Esophagus squamous epithelium (tissue), 4 donors: ENCODE results near the gene REEP1.

ENCODE experiments used
- CTCF ChIP-seq, 6 experiments: fragments of 450-650 bp in 4 of 6; fragments of 200-600 bp in 2 of 6; sonication (generic) in 2 of 6; IDR thresholded peaks; one replicate each; pipeline ENCODE4 v1.5.1; 2016 to 2019; ENCODE audit warnings: antibody characterized with exemption in 6 of 6, mild to moderate bottlenecking in 4 of 6, moderate library complexity in 4 of 6
- POLR2A ChIP-seq, 4 donors: fragments of 450-650 bp; IDR thresholded peaks; one replicate each; pipeline ENCODE4 v1.6.1; 2017; ENCODE audit warnings: antibody characterized with exemption in 4 of 4, mild to moderate bottlenecking in 4 of 4, moderate library complexity in 3 of 4

- no peak for TF ChIP-seq CTCF (IDR thresholded peaks at IDR 0.05)
- TF ChIP-seq POLR2A (IDR thresholded peaks at IDR 0.05): no peak
Observed at GRCh38 chr2:86382108-86382507, 44.7 kb upstream of the REEP1 start.
